ENCODE results near the gene SLC36A4. TPM values are rescaled to one million over a fixed set of nuclear protein-coding genes. Genes with fewer than 3 reads are reported as not detected.

The SLC36A4 gene
- total and polyA plus RNA-seq, 2 of the 13 experiments (the other 11 are each of a cell fraction or from before 2014, with no cell fraction given) = 7.3 to 9.5 TPM

GRCh38 chr11:93229876-93230275 lies 32.1 kb upstream of the SLC36A4 start:
- Histone ChIP-seq H4K20me1 (ENCODE audit: insufficient read depth, low read length) (no peaks in the 10 kb centered on the region), H3K4me3 (replicated peaks in 1 of 3; ENCODE audit: insufficient read depth in 1 of 3, low read depth in 2 of 3, low read length in 3 of 3) (no peak overlapping the region), H3K79me2 (ENCODE audit: insufficient read depth, low read length) (no peaks in the 10 kb centered on the region), H3K36me3 (replicated peaks in 1 of 2; ENCODE audit: control insufficient read depth in 1 of 2, insufficient read depth in 2 of 2, low read length in 2 of 2) (no peaks in the 10 kb centered on the region), H3K4me2 (ENCODE audit: low read depth, low read length) (no peak overlapping the region), H3K27me3 (ENCODE audit: control insufficient read depth in 1 of 2, insufficient read depth in 2 of 2, low read length in 2 of 2) (no peaks in the 10 kb centered on the region), H3K4me1 (ENCODE audit: insufficient read depth, low read length) (peaks cover 14% of the 10 kb centered on the region), H2AFZ (ENCODE audit: low read length) (no peak overlapping the region), H3K9ac (ENCODE audit: insufficient read depth, low read depth, low read length) (no peak overlapping the region), H3K27ac (ENCODE audit: extremely low read length, insufficient read depth, low read length) (no peak overlapping the region), H3K9me3 (ENCODE audit: low read length) (no peaks in the 10 kb centered on the region)
- ChIA-PET CTCF (ENCODE audit: low intra/inter-chr PET ratio, low total read pairs) (no interaction called here), POLR2A (no interaction called here)
- TF ChIP-seq PRMT3 (CRISPR knock-in tag; IDR thresholded peaks at IDR 0.05; ENCODE audit: borderline replicate concordance, low read depth) (no peak), MAFK (conservative IDR thresholded peaks at IDR 0.05 in 1 of 2, IDR thresholded peaks at IDR 0.05 in 1 of 2; ENCODE audit: low read length in 2 of 2) (peak; percentile 80 to 92), MAFF (IDR thresholded peaks at IDR 0.05; ENCODE audit: low read depth, low read length) (peak; percentile 86)
- ATAC-seq (no peak), DNase-seq (ENCODE audit: low spot score) (no peak), FAIRE-seq (no peak)
- WGBS (ENCODE audit: low lambda C conversion rate) = 93% methylated on average over 1 of the region's 1 CpG
- in situ Hi-C loops (cut with HindIII; ENCODE audit: extremely low pct_ligation_motif_present, low pct_unique_long_range_greater_than_20kb) = loop anchor here (10.0 kb wide), 1 partner anchor 285 kb away; no protein-coding TSS in a partner anchor
- intact Hi-C loops (cut with micrococcal nuclease; ENCODE audit: unreplicated experiment) = loop anchor here (5.0 kb wide), 1 partner anchor 557 kb away; no protein-coding TSS in a partner anchor
- BruUV-seq (replicated peaks) = no TSS peak

GRCh38 chr11:93225662-93226061 lies 27.9 kb upstream of the SLC36A4 start:
- H2AFZ ChIP-seq (ENCODE audit: low read length) = no peak overlapping the region
- intact Hi-C loops (cut with micrococcal nuclease; ENCODE audit: unreplicated experiment) = loop anchor here (1.0 kb wide), 1 partner anchor 283 kb away; no protein-coding TSS in a partner anchor

More at GRCh38 chr11:93225662-93226061, 27.9 kb upstream of the SLC36A4 start:
- H3K9ac ChIP-seq (ENCODE audit: insufficient read depth, low read depth, low read length) = no peak overlapping the region
- H3K4me1 ChIP-seq (ENCODE audit: insufficient read depth, low read length) = peaks cover 14% of the 10 kb centered on the region
- in situ Hi-C loops (cut with HindIII; ENCODE audit: extremely low pct_ligation_motif_present, low pct_unique_long_range_greater_than_20kb) = loop anchor here (10.0 kb wide), 1 partner anchor 281 kb away; no protein-coding TSS in a partner anchor
- H3K36me3 ChIP-seq (replicated peaks in 1 of 2; ENCODE audit: control insufficient read depth in 1 of 2, insufficient read depth in 2 of 2, low read length in 2 of 2) = no peaks in the 10 kb centered on the region
- WGBS (ENCODE audit: low lambda C conversion rate) = 0% methylated on average over 2 of the region's 2 CpGs
- BruUV-seq (replicated peaks) = no TSS peak
- TF ChIP-seq SMC3 (IDR thresholded peaks at IDR 0.05; ENCODE audit: low read length) = peak; percentile 27; the same call in 1 of the 2 replicates
- TF ChIP-seq CENPBD1 (CRISPR knock-in tag; IDR thresholded peaks at IDR 0.05; ENCODE audit: borderline replicate concordance, low read depth) = no peak
- peak; percentile 40 for TF ChIP-seq CTCF (CRISPR knock-in tag; IDR thresholded peaks at IDR 0.05)
- TF ChIP-seq STAT6 (CRISPR knock-in tag; IDR thresholded peaks at IDR 0.05; ENCODE audit: borderline replicate concordance) = no peak
- TF ChIP-seq STAG1 (CRISPR knock-in tag; IDR thresholded peaks at IDR 0.05) = peak; percentile 45; the same call in 1 of the 2 replicates
- peaks cover 0 to 6% of the 10 kb centered on the region in 2 experiments; a peak in 2 of 5 replicates for H3K27me3 ChIP-seq (ENCODE audit: control insufficient read depth in 1 of 2, insufficient read depth in 2 of 2, low read length in 2 of 2)
- H3K27ac ChIP-seq (ENCODE audit: extremely low read length, insufficient read depth, low read length) = no peak overlapping the region
- no peak for DNase-seq (ENCODE audit: low spot score)
- H3K79me2 ChIP-seq (ENCODE audit: insufficient read depth, low read length) = no peaks in the 10 kb centered on the region
- H3K4me2 ChIP-seq (ENCODE audit: low read depth, low read length) = no peak overlapping the region
- ChIA-PET CTCF (ENCODE audit: low intra/inter-chr PET ratio, low total read pairs) (interaction anchor here (1.5 kb wide), 1 partner anchor 284 kb away, joined by 11 read pairs; no protein-coding TSS in a partner anchor), POLR2A (no interaction called here)
- ATAC-seq = no peak
- no peak overlapping the region for H3K4me3 ChIP-seq (replicated peaks in 1 of 3; ENCODE audit: insufficient read depth in 1 of 3, low read depth in 2 of 3, low read length in 3 of 3)
- no peaks in the 10 kb centered on the region for H4K20me1 ChIP-seq (ENCODE audit: insufficient read depth, low read length)
- H3K9me3 ChIP-seq (ENCODE audit: low read length) = no peaks in the 10 kb centered on the region
- no peak for FAIRE-seq

Data from HepG2 (cell line).